ENCODE results near the gene PGAM2.
A peak's percentile ranks its signal among the peaks of the same experiment; 100 is the strongest.

Gene PGAM2

DNA sequence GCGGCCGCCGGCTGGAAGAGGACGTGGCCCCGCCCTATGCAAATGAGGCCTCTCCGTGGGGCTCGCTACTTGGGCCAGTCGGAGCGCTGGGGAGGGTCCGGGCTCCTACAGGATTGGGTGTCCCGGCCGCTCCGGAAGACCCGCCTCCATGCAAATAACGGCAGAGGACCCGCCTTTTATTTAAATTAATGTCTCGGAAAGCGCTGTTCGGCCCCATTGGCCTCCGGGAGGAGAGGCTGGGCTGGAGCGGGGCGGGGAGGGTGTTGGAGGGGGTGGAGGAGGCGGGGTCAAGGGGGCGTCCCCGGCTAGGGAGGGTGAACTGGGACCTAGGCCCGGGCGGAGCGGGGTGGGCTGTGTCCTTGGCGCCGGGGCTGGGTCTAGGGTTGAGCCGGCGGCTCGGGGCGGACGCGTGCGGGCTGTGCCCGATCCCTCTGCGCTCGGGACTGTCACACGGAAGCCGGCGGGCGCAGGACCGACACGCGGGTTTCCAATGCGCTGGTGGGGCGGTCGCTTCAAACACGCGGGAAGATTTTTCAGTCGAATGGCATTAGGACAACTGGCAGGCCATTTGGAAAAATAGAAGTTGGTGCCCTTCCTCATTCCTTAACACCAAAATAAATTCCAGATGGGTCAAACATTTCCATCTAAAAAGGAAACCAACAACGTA, 17.3 kb upstream of the PGAM2 start:
- TF ChIP-seq, protein P1, sequence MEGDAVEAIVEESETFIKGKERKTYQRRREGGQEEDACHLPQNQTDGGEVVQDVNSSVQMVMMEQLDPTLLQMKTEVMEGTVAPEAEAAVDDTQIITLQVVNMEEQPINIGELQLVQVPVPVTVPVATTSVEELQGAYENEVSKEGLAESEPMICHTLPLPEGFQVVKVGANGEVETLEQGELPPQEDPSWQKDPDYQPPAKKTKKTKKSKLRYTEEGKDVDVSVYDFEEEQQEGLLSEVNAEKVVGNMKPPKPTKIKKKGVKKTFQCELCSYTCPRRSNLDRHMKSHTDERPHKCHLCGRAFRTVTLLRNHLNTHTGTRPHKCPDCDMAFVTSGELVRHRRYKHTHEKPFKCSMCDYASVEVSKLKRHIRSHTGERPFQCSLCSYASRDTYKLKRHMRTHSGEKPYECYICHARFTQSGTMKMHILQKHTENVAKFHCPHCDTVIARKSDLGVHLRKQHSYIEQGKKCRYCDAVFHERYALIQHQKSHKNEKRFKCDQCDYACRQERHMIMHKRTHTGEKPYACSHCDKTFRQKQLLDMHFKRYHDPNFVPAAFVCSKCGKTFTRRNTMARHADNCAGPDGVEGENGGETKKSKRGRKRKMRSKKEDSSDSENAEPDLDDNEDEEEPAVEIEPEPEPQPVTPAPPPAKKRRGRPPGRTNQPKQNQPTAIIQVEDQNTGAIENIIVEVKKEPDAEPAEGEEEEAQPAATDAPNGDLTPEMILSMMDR (conservative IDR thresholded peaks at IDR 0.05; ENCODE audit: control insufficient read depth, insufficient read depth, low read depth, low read length), result no peak
- peak overlapping the region; percentile 55 for H3K4me3 ChIP-seq (ENCODE audit: control insufficient read depth, low read depth, low read length)
- peak; percentile 97 for DNase-seq (ENCODE audit: low read depth)

DNA sequence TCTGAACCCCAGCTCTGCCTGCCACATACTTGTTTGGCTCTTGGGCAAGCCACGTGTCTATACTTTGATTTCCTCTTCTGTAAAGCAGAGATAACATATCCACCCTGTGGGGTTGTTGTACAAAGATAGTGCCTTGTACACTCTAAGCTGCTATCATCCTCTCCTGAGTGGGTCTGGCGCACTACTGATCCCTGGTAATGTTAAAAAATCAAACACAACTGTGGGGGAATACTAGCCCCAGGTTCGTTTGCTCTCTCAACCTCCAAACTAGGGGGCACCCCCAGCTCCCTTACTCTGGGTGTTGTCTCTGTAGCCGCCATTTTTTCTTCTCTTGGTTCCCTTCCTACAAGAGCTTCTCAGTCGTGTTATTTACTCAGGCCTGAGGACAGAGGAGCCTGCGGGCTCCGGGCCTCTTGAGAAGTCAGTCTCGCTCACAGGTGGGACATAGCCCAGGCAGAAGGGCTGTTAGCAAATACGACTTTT, 15.9 kb upstream of the PGAM2 start:
- DNase-seq (ENCODE audit: low read depth), result no peak
- H3K4me3 ChIP-seq (ENCODE audit: control insufficient read depth, low read depth, low read length), result peak overlapping the region; percentile 74
- TF ChIP-seq, protein P1 (conservative IDR thresholded peaks at IDR 0.05; ENCODE audit: control insufficient read depth, insufficient read depth, low read depth, low read length), result no peak

DNA sequence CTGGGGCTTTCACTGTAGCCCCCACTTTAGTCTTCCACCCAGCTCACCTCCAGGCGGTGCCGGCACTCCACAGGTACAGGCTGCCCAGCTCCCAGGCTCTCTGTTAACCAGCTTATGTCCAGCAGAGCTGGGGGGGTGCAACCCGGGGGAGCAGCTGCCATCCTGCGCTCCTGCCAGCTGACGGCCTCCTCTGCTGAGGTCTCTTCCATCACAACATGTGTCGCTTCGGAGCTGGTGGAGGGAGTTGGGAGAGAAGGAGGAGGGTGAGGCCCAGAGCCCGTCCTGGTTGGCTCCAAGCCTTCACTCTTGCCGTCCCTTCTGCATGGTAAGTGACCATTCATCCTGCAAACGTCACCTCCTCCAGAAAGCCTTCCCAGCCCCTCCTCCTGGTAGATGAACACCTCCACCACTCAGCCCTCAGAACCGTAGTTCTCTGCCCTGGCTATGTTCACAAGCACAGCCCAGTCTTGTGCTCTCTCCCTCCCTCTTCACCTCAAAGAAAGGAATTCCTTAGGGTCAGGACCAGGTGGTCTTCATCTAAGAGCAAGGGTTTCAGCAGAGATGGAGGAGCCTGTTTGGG, 15.4 kb upstream of the PGAM2 start:
- TF ChIP-seq, protein P1 (conservative IDR thresholded peaks at IDR 0.05; ENCODE audit: control insufficient read depth, insufficient read depth, low read depth, low read length), result no peak
- H3K4me3 ChIP-seq (ENCODE audit: control insufficient read depth, low read depth, low read length), result no peak overlapping the region
- DNase-seq (ENCODE audit: low read depth), result no peak

DNA sequence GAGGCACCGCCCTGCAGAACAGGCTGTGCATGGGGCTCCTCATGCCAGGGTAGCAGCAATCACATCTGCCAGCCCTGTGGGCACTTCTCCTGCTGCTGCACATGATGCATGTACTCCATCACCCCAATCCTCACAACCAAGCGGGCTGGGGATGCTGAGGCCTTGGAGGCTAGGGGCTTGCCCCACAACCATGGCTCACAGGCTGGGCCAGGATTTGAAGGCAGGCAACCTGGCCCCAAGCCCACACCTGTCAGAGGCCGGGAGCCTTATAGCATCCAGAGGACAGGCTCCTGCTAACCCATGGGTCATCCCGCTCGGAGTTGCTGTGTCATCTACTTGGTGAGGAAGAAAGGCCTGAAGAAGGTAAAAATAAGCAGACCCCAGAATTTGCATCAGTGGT, 14.8 kb upstream of the PGAM2 start:
- TF ChIP-seq, protein P1 (conservative IDR thresholded peaks at IDR 0.05; ENCODE audit: control insufficient read depth, insufficient read depth, low read depth, low read length), result no peak
- no peak overlapping the region for H3K4me3 ChIP-seq (ENCODE audit: control insufficient read depth, low read depth, low read length)
- no peak for DNase-seq (ENCODE audit: low read depth)

DNA sequence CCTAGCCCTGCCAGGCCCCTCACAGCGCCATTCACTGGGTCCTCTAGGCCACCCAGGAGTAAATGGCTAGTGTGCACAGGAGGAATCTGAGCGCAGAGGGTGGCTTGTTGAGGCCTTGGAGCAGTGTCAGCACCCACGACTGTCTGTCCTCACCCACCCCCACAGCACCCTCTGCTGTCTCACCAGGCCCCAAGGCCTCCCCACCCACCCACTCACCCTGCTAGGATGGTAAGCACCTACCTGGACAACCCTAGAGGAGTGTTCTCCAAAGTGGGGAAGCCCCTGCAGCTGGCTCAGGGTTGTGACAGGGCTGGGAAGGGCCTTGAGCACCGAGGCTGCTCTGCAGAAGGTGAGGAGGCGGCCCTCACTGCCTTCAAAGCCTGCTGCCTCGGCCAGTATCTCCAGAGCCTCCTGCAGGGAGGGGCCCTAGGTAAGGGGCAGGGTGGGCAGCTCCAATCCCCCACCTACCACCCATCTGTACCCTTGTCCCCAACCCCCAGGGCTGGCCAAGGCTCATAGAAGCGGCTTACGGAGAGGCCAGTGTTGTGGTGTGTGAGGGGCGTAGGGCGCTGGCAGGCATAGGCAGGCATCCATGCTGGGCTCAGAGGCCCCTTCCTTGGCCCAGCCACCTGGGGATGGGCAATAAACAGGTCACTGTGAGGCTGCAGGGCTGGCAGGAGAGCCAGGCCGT, 14.1 kb upstream of the PGAM2 start:
- TF ChIP-seq, protein P1 (conservative IDR thresholded peaks at IDR 0.05; ENCODE audit: control insufficient read depth, insufficient read depth, low read depth, low read length), result no peak
- no peak for DNase-seq (ENCODE audit: low read depth)
- no peak overlapping the region for H3K4me3 ChIP-seq (ENCODE audit: control insufficient read depth, low read depth, low read length)

DNA sequence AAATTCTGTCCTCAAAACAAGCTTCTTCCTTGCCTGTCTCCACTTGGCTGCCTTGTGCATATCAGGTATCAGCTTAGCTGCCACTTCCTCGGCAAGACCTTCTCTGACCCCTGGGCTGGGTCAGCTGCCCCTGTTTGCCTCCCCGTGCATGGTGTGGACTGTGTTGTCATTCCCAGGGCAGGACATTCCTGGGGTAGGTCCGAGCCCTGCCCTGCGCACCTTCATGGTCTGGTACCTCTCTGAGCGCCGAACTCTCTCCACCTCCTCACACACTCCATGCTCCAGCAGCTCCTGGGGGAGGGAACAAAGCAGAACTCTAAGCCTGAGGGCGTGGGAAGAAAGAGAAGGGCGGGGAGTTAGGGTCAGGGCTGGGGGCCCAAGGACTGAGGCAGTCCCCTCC, 13.2 kb upstream of the PGAM2 start:
- TF ChIP-seq, protein P1 (conservative IDR thresholded peaks at IDR 0.05; ENCODE audit: control insufficient read depth, insufficient read depth, low read depth, low read length), result no peak
- no peak for DNase-seq (ENCODE audit: low read depth)
- no peak overlapping the region for H3K4me3 ChIP-seq (ENCODE audit: control insufficient read depth, low read depth, low read length)

Data from fibroblast of mammary gland (primary cell).